Measurements from ENCODE around the gene HIPK3.
A peak's percentile ranks its signal among the peaks of the same experiment; 100 is the strongest.
"Not testable (repeated sequence)": the region's sequence is repeated elsewhere in the genome, so short reads cannot be mapped to it uniquely, and the experiment has no call there.

Gene HIPK3

GRCh38 chr11:33358150-33358831 lies 101.1 kb downstream of the HIPK3 start:
- DNase-seq (ENCODE audit: low spot score) = no peak

GRCh38 chr11:33360642-33361041 lies 103.5 kb downstream of the HIPK3 start:
- DNase-seq (ENCODE audit: low spot score) = no peak

- DNase-seq (ENCODE audit: low spot score) = peak; percentile 20
Measured at GRCh38 chr11:33362051-33362910, 105.1 kb downstream of the HIPK3 start.

- DNase-seq (ENCODE audit: low spot score) = no peak
Measured at GRCh38 chr11:33366918-33367317, 109.7 kb downstream of the HIPK3 start.

GRCh38 chr11:33368475-33368874 lies 111.3 kb downstream of the HIPK3 start:
- DNase-seq (ENCODE audit: low spot score) = not testable (repeated sequence)

- no peak for DNase-seq (ENCODE audit: low spot score)
Measured at GRCh38 chr11:33368931-33369330, 111.8 kb downstream of the HIPK3 start.

GRCh38 chr11:33373636-33374035 lies 116.5 kb downstream of the HIPK3 start:
- no peak for DNase-seq (ENCODE audit: low spot score)

- no peak for DNase-seq (ENCODE audit: low spot score)
Measured at GRCh38 chr11:33375236-33375635, 118.1 kb downstream of the HIPK3 start.

GRCh38 chr11:33375688-33376311 lies 118.6 kb downstream of the HIPK3 start, which contains the start of gene KIAA1549L:
Gene KIAA1549L (plus strand): TSS chr11:33376108.
- DNase-seq (ENCODE audit: low spot score) = no peak

- no peak for DNase-seq (ENCODE audit: low spot score)
Measured at GRCh38 chr11:33376331-33377310, 119.4 kb downstream of the HIPK3 start.

GRCh38 chr11:33377412-33378370 lies 120.5 kb downstream of the HIPK3 start:
- no peak for DNase-seq (ENCODE audit: low spot score)

- no peak for DNase-seq (ENCODE audit: low spot score)
Measured at GRCh38 chr11:33379947-33380346, 122.8 kb downstream of the HIPK3 start.

GRCh38 chr11:33383075-33383919 lies 126.1 kb downstream of the HIPK3 start:
- DNase-seq (ENCODE audit: low spot score) = no peak

- no peak for DNase-seq (ENCODE audit: low spot score)
Measured at GRCh38 chr11:33383920-33384209, 126.7 kb downstream of the HIPK3 start.

GRCh38 chr11:33384220-33384619 lies 127.0 kb downstream of the HIPK3 start:
- DNase-seq (ENCODE audit: low spot score) = no peak

- DNase-seq (ENCODE audit: low spot score) = no peak
Measured at GRCh38 chr11:33387581-33387980, 130.4 kb downstream of the HIPK3 start.

- DNase-seq (ENCODE audit: low spot score) = no peak
Measured at GRCh38 chr11:33387996-33388395, 130.8 kb downstream of the HIPK3 start.

- DNase-seq (ENCODE audit: low spot score) = no peak
Measured at GRCh38 chr11:33388793-33389525, 131.8 kb downstream of the HIPK3 start.

GRCh38 chr11:33389635-33390034 lies 132.5 kb downstream of the HIPK3 start:
- no peak for DNase-seq (ENCODE audit: low spot score)
